ENCODE results near the gene LETMD1.

Gene LETMD1

GRCh38 chr12:51025836-51026638, 22.1 kb upstream of the LETMD1 start, which contains the start of gene SLC11A2 (continued):
- TF ChIP-seq, protein P1, sequence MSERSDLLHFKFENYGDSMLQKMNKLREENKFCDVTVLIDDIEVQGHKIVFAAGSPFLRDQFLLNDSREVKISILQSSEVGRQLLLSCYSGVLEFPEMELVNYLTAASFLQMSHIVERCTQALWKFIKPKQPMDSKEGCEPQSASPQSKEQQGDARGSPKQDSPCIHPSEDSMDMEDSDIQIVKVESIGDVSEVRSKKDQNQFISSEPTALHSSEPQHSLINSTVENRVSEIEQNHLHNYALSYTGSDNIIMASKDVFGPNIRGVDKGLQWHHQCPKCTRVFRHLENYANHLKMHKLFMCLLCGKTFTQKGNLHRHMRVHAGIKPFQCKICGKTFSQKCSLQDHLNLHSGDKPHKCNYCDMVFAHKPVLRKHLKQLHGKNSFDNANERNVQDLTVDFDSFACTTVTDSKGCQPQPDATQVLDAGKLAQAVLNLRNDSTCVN (tag by site-specific recombination; optimal IDR thresholded peaks at IDR 0.05): peak; percentile 93
- TF ChIP-seq ZNF292 (tag by site-specific recombination; IDR thresholded peaks at IDR 0.05; ENCODE audit: borderline replicate concordance, low read depth) (no peak), KLF8 (tag by site-specific recombination; IDR thresholded peaks at IDR 0.05) (peak; percentile 85; the same call in 1 of the 2 replicates), ZNF121 (tag by site-specific recombination; IDR thresholded peaks at IDR 0.05) (peak; percentile 77; the same call in 1 of the 2 replicates), ZNF645 (tag by site-specific recombination; IDR thresholded peaks at IDR 0.05) (no peak), ZNF449 (tag by site-specific recombination; IDR thresholded peaks at IDR 0.05) (no peak; the same call in 1 of the 2 replicates), ZNF223 (tag by site-specific recombination; IDR thresholded peaks at IDR 0.05) (no peak), ZEB2 (tag by site-specific recombination; IDR thresholded peaks at IDR 0.05) (peak; percentile 98), ZFP37 (tag by site-specific recombination; IDR thresholded peaks at IDR 0.05) (no peak; the same call in none of the 2 replicates), ZIC2 (tag by site-specific recombination; IDR thresholded peaks at IDR 0.05) (peak; percentile 88), ZNF335 (tag by site-specific recombination; conservative IDR thresholded peaks at IDR 0.05) (peak; percentile 98), ZNF221 (tag by site-specific recombination; IDR thresholded peaks at IDR 0.05; ENCODE audit: borderline replicate concordance) (no peak), INSM2 (tag by site-specific recombination; IDR thresholded peaks at IDR 0.05) (peak; percentile 74; the same call in 1 of the 2 replicates), KLF7 (tag by site-specific recombination; IDR thresholded peaks at IDR 0.05; ENCODE audit: borderline replicate concordance) (peak; percentile 70; the same call in 1 of the 2 replicates), ZXDB (tag by site-specific recombination; IDR thresholded peaks at IDR 0.05) (peak; percentile 100), ZNF510 (tag by site-specific recombination; IDR thresholded peaks at IDR 0.05; ENCODE audit: insufficient replicate concordance) (no peak), ZNF514 (tag by site-specific recombination; IDR thresholded peaks at IDR 0.05) (no peak), ZNF324 (tag by site-specific recombination; IDR thresholded peaks at IDR 0.05) (peak; percentile 63), ZBTB6 (tag by site-specific recombination; IDR thresholded peaks at IDR 0.05) (peak; percentile 96)
- TF ChIP-seq, protein P2, sequence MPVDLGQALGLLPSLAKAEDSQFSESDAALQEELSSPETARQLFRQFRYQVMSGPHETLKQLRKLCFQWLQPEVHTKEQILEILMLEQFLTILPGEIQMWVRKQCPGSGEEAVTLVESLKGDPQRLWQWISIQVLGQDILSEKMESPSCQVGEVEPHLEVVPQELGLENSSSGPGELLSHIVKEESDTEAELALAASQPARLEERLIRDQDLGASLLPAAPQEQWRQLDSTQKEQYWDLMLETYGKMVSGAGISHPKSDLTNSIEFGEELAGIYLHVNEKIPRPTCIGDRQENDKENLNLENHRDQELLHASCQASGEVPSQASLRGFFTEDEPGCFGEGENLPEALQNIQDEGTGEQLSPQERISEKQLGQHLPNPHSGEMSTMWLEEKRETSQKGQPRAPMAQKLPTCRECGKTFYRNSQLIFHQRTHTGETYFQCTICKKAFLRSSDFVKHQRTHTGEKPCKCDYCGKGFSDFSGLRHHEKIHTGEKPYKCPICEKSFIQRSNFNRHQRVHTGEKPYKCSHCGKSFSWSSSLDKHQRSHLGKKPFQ (tag by site-specific recombination; IDR thresholded peaks at IDR 0.05): peak; percentile 56
- TF ChIP-seq, protein P3, sequence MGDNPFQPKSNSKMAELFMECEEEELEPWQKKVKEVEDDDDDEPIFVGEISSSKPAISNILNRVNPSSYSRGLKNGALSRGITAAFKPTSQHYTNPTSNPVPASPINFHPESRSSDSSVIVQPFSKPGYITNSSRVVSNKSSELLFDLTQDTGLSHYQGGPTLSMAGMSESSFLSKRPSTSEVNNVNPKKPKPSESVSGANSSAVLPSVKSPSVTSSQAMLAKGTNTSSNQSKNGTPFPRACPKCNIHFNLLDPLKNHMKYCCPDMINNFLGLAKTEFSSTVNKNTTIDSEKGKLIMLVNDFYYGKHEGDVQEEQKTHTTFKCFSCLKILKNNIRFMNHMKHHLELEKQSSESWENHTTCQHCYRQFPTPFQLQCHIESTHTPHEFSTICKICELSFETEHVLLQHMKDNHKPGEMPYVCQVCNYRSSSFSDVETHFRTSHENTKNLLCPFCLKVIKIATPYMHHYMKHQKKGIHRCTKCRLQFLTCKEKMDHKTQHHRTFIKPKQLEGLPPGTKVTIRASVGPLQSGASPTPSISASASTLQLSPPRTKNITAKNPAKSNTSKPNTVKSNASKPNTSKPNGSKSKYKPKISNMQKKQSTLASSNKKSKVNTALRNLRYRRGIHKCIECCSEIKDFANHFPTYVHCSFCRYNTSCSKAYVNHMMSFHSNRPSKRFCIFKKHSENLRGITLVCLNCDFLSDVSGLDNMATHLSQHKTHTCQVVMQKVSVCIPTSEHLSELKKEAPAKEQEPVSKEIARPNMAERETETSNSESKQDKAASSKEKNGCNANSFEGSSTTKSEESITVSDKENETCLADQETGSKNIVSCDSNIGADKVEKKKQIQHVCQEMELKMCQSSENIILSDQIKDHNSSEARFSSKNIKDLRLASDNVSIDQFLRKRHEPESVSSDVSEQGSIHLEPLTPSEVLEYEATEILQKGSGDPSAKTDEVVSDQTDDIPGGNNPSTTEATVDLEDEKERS (tag by site-specific recombination; IDR thresholded peaks at IDR 0.05): no peak
- TF ChIP-seq, protein P4, sequence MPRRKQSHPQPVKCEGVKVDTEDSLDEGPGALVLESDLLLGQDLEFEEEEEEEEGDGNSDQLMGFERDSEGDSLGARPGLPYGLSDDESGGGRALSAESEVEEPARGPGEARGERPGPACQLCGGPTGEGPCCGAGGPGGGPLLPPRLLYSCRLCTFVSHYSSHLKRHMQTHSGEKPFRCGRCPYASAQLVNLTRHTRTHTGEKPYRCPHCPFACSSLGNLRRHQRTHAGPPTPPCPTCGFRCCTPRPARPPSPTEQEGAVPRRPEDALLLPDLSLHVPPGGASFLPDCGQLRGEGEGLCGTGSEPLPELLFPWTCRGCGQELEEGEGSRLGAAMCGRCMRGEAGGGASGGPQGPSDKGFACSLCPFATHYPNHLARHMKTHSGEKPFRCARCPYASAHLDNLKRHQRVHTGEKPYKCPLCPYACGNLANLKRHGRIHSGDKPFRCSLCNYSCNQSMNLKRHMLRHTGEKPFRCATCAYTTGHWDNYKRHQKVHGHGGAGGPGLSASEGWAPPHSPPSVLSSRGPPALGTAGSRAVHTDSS (tag by site-specific recombination; IDR thresholded peaks at IDR 0.05): no peak
- TF ChIP-seq, protein P5, sequence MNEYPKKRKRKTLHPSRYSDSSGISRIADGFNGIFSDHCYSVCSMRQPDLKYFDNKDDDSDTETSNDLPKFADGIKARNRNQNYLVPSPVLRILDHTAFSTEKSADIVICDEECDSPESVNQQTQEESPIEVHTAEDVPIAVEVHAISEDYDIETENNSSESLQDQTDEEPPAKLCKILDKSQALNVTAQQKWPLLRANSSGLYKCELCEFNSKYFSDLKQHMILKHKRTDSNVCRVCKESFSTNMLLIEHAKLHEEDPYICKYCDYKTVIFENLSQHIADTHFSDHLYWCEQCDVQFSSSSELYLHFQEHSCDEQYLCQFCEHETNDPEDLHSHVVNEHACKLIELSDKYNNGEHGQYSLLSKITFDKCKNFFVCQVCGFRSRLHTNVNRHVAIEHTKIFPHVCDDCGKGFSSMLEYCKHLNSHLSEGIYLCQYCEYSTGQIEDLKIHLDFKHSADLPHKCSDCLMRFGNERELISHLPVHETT (tag by site-specific recombination; IDR thresholded peaks at IDR 0.05): peak; percentile 57; the same call in 1 of the 2 replicates

All from HEK293 (cell line).